GM08714 (cell line): ENCODE results near the gene UBE2D2.
"Not testable (repeated sequence)": the region's sequence is repeated elsewhere in the genome, so short reads cannot be mapped to it uniquely, and the experiment has no call there.

Experiments used
- H3K4me3 ChIP-seq: fragments of 200-500 bp; sonication (Bioruptor generic); 2 replicates; pipeline ENCODE4 v1.5.1; 2014; ENCODE audit warnings: mild to moderate bottlenecking, low read length, inconsistent platforms
- ZNF274 ChIP-seq: IDR thresholded peaks from 2 replicates; pipeline ENCODE4 v1.6.1; 2012; ENCODE audit warnings: mild to moderate bottlenecking, low read depth, low read length

UBE2D2 gene

DNA sequence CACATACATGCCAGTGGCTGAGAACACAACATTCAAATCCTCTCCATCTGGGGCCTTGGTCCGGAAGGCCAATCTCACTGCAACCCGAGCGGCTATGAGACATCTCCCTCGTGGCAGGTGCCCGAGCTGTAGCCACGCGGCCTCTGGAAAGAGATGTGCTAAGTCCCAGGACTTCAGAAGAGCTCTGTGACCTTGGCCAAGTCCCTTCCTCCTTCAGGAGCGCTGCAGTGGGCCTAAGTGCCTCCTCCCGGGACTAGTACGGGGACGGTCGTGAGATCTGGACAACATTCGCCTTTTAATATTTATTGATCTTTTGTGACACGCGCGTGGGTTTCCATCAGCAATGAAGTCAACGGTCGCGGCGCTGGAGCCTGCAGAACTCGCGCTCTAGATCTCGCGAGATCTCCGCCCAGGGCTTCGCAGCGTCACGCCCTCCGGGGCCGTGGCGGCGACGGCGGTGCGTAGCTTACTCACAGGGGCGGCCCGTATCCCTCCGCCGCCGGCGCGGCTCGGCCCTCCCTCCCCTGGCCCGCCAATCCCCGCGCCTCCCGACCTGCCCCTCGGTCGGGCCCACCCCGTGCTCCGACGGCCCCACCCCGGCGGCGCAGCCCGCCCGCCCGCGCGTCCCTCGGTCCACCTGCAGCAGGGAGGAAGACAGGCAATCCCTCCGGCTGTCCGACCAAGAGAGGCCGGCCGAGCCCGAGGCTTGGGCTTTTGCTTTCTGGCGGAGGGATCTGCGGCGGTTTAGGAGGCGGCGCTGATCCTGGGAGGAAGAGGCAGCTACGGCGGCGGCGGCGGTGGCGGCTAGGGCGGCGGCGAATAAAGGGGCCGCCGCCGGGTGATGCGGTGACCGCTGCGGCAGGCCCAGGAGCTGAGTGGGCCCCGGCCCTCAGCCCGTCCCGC is at the start of gene UBE2D2:
Gene UBE2D2, plus strand, starts transcription at position 588 of the 903 bp plus-strand sequence. CDS start 453 bp downstream, outside the sequence.
- no peak for TF ChIP-seq ZNF274
- H3K4me3 ChIP-seq, result peak within 1 kb of the TSS; percentile 99

DNA sequence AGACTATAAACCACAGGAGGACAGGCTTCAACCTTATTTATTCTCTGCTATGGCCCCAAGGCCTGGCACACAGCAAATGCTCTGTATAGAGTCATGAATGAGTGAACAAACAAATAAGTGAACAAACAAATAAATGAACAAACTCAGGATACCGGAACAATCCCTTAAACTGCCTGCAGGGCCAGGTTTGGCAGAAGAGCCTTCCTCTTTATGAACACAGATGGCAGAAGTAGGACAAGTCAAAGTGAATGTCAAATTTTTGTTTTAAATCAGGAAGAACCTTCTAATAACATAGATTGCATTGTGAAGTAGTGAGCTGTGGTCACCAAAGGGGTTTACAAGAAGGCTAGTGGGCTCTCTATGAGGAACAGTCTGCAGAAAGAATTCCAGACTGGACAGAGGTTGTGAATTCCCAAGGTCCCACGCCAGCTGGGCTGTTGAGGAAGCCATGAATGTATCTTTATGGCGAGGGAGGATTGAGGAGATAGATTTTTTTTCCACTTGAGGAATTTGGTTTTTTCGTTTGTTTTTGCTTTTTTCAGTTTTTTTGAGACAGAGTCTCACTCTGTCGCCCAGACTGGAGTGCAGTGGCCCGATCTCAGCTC is 48.3 kb upstream of the UBE2D2 start:
- TF ChIP-seq ZNF274, result no peak
- H3K4me3 ChIP-seq, result no peak overlapping the region

DNA sequence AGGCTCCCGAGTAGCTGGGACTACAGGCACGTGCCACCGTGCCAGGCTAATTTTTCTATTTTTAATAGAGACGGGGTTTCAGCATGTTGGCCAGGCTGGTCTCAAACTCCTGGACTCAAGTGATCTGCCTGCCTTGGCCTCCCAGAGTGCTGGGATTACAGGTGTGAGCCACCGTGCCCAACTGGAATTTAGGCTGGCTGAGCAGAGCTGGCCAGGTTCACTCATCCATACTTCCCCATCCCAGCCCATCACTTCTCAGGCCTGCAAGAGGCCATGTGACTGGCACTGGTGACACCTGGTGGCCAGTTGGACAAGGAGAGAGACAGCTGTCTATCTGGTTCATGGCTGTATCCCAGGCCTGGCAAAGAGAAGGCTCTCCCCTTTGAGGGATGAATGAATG is 47.7 kb upstream of the UBE2D2 start:
- H3K4me3 ChIP-seq, result not testable (repeated sequence)

DNA sequence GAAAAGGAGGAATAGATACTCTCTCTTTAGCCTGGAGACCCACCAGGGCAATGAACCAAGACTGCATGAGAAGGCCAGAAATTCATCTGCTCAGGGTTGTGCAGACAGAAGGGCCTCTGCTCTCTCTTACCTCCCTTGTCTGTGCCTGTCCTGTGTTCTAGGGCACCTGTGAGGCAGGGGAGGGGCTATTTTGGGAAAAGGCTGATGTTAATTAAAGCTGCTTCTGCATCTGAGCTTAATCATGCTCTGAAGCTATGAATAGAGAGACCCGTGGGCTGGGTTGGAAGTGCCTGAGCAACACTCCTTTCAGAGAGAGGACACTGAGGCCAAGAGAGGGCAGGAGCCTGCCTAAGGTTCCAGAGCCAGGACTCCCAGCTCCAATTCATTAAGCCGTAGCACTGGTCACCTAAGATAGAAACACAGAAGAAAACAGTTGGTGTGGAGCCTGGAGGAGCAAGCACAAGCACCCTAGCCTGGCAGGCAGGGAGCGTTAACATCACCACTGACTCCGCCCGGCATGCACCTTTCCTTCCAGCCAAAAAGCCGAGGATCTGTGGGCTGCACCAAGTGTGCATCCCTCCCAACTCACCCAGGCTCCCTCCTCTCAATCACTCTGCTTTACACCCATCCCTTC is 47.2 kb upstream of the UBE2D2 start:
- TF ChIP-seq ZNF274, result no peak
- no peak overlapping the region for H3K4me3 ChIP-seq

DNA sequence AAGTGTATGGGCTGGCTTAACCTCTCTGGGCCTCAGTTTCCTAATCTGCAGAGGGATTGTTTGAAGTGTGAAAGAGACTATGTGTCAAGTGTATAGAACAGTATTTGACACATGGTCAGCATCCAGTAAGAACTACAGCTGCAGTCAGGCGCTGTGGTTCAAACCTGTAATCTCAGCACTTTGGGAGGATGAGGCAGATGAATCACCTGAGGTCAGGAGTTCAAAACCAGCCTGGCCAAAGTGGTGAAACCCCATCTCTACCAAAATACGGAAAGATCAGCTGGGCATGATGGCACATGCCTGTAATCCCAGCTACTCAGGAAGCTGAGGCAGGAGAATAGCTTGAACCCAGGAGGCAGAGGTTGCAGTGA is 46.7 kb upstream of the UBE2D2 start:
- no peak for TF ChIP-seq ZNF274
- no peak overlapping the region for H3K4me3 ChIP-seq

DNA sequence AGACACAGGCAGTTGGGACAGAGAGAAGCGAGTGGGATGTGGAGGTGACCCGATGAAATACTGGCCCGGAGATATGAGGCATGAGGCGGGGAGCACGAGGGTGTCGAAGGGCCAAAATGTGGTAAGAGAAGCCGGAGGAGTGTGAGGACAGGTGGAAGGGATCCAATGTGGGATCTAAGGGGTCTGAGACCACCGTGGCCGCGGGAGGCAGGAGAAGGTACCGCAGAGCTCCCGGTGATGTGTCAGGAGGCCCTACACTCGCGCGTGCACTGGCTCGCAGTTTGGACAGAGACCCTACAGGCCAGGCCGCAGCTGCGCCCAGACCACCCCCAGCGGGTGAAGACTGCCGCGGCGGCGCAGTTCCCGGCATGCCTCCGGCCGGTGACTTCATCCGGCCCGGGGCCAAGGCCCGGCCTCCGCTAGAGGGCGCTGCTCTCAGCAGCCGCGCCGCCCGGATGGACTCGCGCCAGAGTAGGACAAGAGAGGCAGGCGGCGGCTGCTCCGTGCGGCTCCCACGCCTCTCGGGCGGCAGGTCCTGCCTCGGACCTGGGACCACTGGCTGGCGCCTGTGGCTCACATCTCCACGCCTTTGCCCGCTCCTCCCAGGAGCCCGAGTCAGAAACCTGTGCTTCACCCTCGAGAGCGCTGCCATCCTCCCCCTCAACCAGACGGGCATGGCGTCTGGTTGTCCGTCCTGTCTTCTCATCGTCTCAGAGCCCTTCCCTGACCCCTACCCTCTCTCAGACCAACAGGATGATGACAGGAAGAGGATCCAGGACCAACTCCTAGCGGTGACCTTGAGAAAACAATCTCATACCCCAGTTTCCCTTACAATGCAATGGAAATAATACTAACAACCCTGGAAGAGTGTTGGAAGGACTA is 43.2 kb upstream of the UBE2D2 start:
- TF ChIP-seq ZNF274, result no peak
- H3K4me3 ChIP-seq, result peak overlapping the region; percentile 58; the same call in 1 of the 2 replicates

DNA sequence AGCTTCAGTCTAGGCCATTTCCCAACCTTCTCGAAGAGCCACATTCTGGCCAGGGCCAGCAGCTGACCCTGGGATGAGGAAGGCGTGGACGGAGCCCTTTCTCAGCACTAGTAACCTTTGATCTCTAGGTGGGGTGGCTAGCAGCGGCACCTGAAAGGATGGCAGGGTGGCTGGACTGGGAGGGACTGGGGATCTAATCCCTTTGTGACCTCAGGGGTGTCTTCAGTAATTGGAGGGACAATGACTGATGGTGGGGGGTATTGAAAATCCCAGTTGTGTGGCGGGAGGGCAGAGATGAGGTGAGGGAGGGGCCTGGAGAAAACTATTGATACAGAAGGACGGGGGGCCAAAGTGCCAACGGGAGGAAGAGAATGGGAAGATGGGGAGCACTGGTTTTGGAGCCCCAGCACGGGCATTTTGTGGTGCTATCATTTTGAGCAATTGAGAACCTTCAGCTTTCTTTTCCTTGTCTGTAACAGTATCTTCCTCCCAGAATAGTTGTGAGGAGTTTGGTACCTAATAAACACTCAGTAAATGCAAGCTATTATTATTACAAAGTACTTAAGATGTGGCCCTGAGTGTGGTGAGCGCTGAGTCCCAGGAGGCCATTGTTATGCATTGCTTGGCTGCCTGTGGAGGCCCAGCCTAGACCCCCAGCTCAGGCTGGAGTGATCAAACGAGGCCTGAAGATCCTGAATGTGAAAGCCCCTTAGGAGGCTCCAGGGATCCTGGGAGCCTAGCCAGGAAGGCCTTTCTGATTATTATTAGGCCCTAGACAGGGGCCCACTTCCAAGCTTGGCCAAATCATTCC is 37.3 kb upstream of the UBE2D2 start:
- H3K4me3 ChIP-seq, result no peak overlapping the region
- TF ChIP-seq ZNF274, result no peak

DNA sequence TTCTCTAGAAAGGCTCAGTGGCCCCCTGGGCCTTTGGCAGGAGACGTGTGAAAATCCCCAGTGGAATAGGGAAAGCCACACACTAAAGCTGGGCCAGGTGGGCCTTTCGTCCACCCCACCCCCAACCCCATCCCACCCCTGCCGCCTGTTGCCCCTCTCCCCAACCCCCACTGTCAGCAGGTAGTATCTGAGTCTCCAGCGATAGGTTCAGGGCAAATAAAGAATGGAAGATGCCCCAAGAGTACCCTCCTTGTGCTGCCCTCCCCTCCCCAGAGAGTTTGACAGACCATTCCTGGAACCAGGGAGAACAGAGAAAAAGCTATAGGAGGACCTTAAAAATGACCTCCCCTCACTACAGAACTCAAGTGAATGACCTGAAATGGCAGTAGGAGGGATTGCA is 36.7 kb upstream of the UBE2D2 start:
- no peak overlapping the region for H3K4me3 ChIP-seq

DNA sequence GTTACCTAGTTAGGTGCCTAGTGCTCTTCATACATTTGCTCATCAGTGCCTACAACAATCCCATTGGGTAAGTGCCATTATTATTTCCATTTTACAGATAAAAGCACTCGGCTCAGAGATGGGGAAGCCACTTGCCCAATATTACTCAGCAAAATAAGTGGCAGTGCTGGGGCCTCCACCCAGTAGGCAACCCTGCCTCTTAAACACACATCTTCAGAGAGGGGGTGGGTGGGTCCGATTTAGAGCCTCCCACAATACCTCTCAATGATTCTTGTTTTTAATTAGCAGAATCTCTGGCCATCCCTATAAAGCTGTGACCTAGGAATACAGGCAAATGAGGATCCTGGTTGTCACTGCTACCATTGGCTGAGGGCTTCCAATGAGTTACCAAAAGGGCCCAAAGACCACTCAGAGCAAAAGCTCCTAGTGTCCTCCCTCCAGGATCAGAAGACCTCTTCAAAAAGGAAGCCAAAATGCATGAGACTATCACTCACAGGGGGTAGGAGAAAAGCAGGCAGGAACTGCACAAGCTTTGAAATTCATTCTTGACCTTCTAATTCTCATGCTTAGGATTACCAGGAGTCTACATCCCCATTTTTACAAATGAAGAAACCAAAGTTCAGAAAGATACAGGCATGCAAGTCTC is 36.1 kb upstream of the UBE2D2 start:
- no peak for TF ChIP-seq ZNF274
- peak overlapping the region; percentile 8; the same call in 1 of the 2 replicates for H3K4me3 ChIP-seq

More for the DNA sequence above, 36.7 kb upstream of the UBE2D2 start:
- no peak for TF ChIP-seq ZNF274

DNA sequence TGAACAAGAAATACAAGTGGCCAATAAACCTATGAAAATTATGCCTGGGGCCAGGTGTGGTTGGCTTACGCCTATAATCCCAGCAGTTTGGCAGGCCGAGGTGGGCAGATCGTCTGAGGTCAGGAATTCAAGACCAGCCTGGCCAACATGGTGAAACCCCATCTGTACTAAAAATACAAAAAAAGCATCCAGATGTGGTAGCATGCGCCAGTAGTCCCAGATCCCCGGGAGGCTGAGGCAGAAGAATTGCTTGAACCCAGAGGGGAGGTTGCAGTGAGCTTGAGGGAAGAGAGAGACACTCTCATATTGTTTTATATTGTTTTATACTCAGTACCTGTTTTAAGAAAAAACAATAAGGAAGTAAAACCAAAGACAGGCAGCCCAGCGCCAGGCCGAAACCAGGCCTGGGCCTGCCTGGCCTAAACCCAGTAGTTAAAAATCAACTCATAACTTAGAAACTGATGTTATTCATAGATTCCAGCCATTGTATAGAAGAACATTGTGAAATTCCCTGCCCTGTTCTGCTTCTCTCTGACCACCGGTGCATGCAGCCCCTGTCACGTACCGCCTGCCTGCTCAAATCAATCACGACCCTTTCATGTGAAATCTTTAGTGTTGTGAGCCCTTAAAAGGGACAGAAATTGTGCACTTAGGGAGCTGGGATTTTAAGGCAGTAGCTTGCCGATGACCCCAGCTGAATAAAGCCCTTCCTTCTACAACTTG is 35.4 kb upstream of the UBE2D2 start:
- H3K4me3 ChIP-seq, result peak overlapping the region; percentile 97

DNA sequence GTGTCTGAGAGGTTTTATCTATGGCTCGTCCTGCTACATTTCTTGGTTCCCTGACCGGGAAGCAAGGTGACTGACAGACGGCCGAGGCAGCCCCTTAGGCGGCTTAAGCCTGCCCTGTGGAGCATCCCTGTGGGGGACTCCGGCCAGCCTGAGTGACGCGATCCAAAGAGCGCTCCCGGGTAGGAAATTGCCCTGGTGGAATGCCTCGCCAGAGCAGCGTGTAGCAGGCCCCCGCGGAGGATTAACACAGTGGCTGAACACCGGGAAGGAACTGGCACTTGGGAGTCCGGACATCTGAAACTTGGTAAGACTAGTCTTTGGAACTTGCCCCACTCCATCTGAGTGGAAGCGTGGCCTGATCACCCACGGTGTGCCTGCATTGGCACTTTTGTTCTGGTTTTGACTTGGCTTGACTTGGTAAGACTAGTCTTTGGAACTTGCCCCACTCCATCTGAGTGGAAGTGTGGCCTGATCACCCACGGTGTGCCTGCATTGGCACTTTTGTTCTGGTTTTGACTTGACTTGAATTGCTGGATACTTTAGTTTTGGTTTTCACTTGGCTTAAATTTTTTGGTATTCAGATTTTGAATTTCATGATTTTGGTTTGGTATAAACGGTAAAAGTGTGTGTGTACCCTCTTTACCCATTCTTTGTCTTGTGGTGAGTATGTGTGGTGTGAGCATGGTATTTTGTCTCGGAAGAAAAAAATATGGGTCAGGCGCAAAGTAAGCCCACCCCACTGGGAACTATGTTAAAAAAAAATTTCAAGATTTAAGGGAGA is 34.6 kb upstream of the UBE2D2 start:
- H3K4me3 ChIP-seq, result peak overlapping the region; percentile 97

DNA sequence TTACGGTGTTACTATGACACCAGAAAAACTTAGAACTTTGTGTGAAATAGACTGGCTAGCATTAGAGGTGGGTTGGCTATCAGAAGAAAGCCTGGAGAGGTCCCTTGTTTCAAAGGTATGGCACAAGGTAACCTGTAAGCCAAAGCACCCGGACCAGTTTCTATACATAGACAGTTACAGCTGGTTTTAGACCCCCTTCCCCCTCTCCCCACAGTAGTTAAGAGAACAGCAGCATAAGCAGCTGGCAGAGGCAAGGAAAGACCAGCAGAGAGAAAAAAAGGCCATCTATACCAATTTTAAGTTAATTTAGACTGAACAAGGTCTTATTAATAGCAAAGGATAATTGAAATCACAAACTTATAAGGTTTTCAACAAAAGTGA is 34.1 kb upstream of the UBE2D2 start:
- peak overlapping the region; percentile 97 for H3K4me3 ChIP-seq

DNA sequence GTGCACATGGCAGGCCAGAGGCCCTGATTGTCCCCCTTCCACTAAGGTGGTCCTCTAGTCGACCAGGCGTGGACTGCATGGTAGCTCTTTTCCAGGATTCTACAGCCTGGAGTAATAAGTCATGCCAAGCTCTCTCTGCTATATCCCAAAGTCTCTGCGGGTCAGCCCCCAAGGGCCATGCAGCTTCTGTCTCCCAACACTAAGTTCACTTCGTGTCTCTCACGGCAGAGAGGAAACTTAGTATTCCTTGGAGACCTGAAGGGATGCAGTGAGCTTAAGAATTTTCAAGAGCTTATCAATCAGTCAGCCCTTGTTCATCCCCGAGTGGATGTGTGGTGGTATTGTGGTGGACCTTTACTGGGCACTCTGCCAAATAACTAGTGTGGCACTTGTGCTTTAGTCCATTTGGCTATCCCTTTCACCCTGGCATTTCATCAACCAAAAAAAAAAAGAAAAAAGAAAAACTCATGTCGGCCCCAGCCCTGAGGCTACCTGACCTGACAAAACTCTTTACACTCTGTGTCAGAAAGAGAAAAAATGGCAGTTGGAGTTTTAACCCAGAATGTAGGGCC is 33.2 kb upstream of the UBE2D2 start:
- H3K4me3 ChIP-seq, result peak overlapping the region; percentile 97

DNA sequence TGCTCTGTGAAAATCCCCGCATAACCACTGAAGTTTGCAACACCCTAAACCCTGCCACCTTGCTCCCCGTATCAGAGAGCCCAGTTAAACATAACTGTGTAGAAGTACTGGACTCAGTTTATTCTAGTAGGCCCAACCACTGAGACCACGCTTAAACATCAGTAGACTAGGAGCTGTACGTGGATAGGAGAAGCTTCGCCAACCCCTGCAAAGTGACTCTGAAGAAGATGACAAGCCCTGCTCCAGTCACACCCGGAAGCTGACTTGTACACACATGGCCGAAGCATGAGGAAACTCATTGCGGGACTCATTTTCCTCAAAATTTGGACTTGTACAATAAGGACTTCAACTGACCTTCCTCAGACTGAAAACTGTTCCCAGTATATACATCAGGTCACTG is 32.4 kb upstream of the UBE2D2 start:
- peak overlapping the region; percentile 97 for H3K4me3 ChIP-seq

DNA sequence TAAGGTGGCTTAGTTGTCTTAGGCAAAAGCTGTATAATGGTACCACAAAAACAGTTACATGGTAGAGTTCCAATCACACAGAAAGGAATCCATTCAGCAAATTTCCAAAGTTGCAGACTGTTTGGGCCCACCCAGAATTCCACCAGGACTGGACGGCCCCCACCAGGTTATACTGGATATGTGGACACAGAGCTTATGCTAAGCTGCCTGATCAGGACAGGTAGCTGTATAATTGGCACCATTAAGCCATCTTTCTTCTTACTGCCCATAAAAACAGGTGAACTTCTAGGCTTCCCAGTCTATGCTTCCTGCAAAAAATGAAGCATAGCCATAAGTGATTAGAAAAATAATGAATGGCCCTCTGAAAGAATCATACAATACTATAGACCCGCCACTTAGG is 31.1 kb upstream of the UBE2D2 start:
- H3K4me3 ChIP-seq, result peak overlapping the region; percentile 97; the same call in 1 of the 2 replicates
